Fibroblast of villous mesenchyme (primary cell): ENCODE measurements around the gene APOBEC3G. TPM values are rescaled to one million over a fixed set of nuclear protein-coding genes. Genes with fewer than 3 reads are reported as not detected.
"Not testable (repeated sequence)": the region's sequence is repeated elsewhere in the genome, so short reads cannot be mapped to it uniquely, and the experiment has no call there.

Experiments used
- DNase-seq: peaks from one replicate; pipeline ENCODE4 v3.0.0-alpha.2; 2010; ENCODE audit warnings: low read depth
- H3K4me3 ChIP-seq: 2 replicates; pipeline ENCODE4 v1.5.1; 2011; ENCODE audit warnings: low read depth, mild to moderate bottlenecking, low read length
- total RNA-seq: library from RNA; depleted of rRNA; stranded (reverse); fragments of >200 nt; gene quantifications from 2 replicates; pipeline ENCODE4 v1.2.3, GENCODE V29; 2012
- TF ChIP-seq, protein P1 (sequence below): IDR thresholded peaks from 2 replicates; pipeline ENCODE4 v1.5.1; 2012; ENCODE audit warnings: low read depth, mild to moderate bottlenecking, low read length; ENCODE audit not compliant: insufficient read depth

APOBEC3G gene
- total RNA-seq, 1 donor: 12.1 TPM

DNA sequence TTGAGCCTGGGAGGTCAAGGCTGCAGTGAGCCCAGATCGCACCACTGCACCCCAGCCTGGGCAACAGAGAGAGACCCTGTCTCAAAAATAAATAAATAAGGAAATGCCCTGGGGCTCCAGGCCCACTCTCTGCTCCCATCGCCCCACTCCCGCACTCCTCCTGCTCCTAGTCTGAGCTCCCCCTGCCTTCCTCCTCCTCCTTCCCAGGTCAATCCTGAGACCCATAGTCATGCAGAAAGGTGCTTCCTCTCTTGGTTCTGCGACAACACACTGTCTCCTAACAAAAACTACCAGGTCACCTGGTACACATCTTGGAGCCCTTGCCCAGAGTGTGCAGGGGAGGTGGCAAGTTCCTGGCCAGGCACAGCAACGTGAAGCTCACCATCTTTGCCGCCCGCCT is 6.9 kb upstream of the APOBEC3G start:
- no peak for DNase-seq
- H3K4me3 ChIP-seq: no peak overlapping the region
- TF ChIP-seq, protein P1, sequence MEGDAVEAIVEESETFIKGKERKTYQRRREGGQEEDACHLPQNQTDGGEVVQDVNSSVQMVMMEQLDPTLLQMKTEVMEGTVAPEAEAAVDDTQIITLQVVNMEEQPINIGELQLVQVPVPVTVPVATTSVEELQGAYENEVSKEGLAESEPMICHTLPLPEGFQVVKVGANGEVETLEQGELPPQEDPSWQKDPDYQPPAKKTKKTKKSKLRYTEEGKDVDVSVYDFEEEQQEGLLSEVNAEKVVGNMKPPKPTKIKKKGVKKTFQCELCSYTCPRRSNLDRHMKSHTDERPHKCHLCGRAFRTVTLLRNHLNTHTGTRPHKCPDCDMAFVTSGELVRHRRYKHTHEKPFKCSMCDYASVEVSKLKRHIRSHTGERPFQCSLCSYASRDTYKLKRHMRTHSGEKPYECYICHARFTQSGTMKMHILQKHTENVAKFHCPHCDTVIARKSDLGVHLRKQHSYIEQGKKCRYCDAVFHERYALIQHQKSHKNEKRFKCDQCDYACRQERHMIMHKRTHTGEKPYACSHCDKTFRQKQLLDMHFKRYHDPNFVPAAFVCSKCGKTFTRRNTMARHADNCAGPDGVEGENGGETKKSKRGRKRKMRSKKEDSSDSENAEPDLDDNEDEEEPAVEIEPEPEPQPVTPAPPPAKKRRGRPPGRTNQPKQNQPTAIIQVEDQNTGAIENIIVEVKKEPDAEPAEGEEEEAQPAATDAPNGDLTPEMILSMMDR: no peak

DNA sequence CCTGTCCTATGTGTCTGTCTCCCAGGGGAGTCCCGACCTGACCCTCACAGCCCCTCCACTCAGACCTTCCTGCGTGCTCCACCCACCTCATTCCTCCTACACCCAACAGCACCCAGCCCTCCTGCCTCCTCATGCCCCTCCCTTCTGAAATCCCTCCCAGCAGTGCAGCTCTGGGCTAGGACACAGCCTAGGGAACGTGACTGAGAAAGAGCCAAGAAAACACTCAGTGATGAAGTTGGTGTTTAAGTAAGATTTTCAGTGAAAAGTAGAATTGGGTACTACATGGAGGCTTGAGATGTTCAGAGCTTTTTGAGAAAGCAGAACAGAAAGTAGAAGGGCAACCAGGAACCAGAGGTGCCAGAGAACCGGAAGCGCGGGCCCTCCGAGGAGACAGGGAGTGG is 4.5 kb upstream of the APOBEC3G start:
- not testable (repeated sequence) for H3K4me3 ChIP-seq

DNA sequence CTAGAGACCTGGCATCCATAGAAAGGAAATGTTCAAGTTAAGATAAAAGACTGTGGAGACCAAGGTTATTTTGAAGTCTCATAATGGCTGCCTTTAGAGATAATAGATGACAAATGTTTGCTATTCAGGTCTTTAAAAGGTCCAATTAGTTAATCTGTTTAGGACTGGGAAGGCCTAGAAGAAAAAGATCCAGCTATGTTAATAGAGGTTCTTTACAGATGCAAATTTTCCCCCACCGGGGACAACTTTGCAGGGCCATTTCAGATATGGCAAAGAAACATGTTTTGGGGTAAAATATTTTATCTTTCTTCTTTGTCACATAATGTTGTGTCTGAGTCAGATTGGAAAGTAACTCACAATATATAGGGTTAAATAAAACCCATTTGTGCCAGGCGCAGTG is 3.1 kb upstream of the APOBEC3G start:
- no peak for DNase-seq
- TF ChIP-seq, protein P1: no peak
- H3K4me3 ChIP-seq: no peak overlapping the region

More for the DNA sequence above, 4.5 kb upstream of the APOBEC3G start:
- DNase-seq: not testable (repeated sequence)

DNA sequence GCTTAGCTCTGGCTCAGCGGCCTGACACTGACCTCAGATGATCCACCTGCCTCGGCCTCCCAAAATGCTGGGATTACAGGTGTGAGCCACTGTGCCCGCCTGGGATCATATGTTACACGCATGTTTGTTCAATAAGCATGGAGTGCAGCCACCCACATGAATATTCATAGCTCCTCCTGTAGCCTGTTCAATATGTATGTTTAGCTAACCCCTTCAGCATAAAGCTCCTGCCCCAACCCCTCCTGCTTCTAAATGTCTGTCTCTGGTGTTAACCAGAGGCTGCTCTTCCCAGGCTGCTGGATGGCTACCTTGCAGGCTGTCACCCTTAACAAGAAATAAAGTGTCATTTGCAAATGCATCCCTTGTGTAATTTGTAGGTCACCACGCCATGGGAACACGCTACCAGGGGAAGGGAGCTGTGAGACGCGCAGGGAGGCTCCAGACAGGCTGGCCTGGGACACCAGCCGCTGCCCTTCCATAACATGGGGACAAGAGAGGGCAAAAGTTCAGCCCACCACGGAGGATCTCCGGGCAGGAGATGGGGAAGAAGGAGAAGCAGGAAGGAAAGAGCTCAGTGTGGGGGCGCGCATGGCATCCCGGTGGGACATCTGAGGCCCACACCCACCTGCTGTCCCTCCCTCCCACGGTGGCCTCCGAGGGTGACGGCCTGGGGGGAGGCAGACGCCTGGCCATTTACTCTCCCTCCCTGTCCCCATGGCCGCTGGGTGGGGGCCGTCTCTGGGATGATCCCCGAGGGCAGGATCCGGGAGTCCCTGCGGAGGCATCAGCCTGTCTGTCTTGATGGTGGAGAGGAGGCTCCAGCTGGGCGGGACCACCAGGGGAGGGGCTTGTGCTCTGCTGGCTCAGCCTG is 685 bp upstream of the APOBEC3G start:
- H3K4me3 ChIP-seq, DNase-seq: not testable (repeated sequence)

DNA sequence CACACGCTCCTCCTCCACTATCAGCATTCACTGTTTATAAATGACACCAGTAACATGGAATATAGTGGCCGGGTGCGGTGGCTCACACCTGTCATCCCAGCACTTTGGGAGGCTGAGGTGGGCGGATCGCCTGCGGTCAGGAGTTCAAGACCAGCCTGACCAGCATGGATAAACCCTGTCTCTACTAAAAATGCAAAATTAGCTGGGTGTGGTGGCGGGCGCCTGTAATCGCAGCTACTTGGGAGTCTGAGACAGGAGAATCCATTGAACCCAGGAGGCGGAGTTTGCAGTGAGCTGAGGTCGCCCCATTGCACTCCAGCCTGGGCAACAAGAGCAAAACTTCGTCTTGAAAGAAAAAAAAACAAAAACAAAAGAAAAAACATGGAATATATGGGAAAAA is 837 bp downstream of the APOBEC3G start:
- peak overlapping the region; percentile 71 for H3K4me3 ChIP-seq
- not testable (repeated sequence) for DNase-seq

DNA sequence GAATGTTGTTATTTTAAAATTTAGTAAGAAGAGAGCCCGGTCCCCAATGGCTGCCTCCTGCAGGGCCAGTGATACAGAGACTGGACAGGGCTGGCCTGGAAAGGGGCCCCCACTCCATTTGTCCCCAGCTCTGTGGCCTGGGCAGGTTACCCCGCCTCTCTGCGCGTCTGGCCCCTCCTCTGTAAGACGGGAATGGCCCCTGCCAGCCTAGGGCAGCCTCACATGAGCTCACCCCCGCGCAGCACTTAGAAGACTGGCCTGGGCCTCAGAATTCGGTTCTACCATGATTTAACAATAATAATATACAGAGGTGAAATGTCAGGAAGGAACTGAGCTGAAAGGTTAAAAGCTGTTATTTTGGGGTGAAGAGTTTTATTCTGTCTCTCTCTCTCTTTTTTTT is 1.3 kb downstream of the APOBEC3G start:
- no peak for DNase-seq
- TF ChIP-seq, protein P1: no peak
- H3K4me3 ChIP-seq: no peak overlapping the region

DNA sequence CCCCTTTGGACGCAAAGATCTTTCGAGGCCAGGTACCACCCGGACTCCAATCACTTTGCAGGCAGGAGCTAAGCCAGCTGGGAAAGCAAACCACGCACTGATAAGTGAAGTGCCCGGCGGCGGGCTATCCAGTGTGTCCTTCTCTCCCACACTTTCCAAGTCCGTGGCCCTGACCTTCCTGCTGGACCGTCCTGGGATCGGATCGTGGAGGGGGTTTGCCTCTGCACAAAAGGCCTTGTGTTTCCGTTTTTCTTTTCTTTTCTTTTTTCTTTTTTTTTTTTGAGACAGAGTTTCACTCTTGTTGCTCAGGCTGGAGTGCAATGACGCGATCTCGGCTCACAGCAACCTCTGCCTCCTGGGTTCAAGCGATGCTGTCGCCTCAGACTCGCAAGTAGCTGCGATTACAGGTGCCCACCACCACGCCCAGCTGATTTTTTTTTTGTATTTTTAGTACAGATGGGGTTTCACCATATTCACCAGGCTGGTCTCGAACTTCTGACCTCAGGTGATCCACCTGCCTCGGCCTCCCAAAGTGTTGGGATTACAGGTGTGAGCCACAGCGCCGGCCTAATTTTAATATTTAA is 2.1 kb downstream of the APOBEC3G start:
- not testable (repeated sequence) for DNase-seq, H3K4me3 ChIP-seq

DNA sequence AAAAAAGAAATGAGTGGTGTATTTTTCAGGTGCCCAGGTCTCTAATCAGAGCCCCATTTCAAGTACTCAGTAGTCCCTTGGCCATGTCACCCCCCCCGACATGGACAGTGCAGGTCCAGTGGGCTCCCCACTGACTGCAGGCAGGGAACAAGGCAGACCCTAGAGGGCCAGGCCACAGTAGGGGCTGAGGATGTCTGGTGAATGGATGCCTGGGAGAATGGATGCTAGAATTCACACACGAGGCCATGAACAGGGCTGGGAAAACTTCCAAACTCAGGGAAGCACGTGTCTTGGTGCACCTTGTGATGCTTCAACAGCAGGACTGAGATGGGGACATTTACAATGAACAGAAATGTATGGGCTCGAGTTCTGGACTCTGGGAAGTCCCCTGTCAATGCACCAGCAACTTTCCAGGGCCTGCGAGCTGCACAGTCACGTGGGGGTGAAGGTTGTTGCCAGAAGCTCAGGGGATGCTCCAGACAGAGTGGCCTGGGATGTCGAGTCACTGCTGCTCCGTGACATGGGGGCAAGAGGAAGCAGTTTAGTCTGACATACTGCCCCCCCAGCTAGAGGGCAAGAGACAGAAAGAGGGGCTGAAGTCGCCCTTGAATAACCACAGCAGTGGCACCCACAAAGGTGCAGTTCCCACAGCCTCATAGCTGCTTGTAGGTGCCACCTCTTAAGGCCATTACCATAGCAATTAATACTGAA is 3.1 kb downstream of the APOBEC3G start:
- TF ChIP-seq, protein P1: no peak
- DNase-seq: no peak
- H3K4me3 ChIP-seq: no peak overlapping the region
